Stimulated activated CD8-positive, alpha-beta memory T cell treated with anti-CD3 and anti-CD28 coated beads, Interleukin-4, amount 100 ng/mL, for 24 hours (primary cell): ENCODE measurements around the gene WDR5.

Source experiments
- DNase-seq: peaks from one replicate; pipeline ENCODE4 v3.0.0-alpha.2; 2020; ENCODE audit warnings: low read depth

Gene WDR5

GRCh38 chr9:134189145-134189469, 53.2 kb downstream of the WDR5 start:
- no peak for DNase-seq

GRCh38 chr9:134189470-134190231, 53.8 kb downstream of the WDR5 start:
- DNase-seq = no peak

- DNase-seq = no peak
Measured at GRCh38 chr9:134190232-134191121, 54.6 kb downstream of the WDR5 start.

- DNase-seq = no peak
Measured at GRCh38 chr9:134191455-134192209, 55.8 kb downstream of the WDR5 start.

- no peak for DNase-seq
Measured at GRCh38 chr9:134192311-134192950, 56.5 kb downstream of the WDR5 start.

- no peak for DNase-seq
Measured at GRCh38 chr9:134192951-134193731, 57.3 kb downstream of the WDR5 start.

- no peak for DNase-seq
Measured at GRCh38 chr9:134193912-134194535, 58.1 kb downstream of the WDR5 start.

- DNase-seq = no peak
Measured at GRCh38 chr9:134195558-134195957, 59.7 kb downstream of the WDR5 start.

GRCh38 chr9:134196911-134197310, 61.0 kb downstream of the WDR5 start:
- no peak for DNase-seq

GRCh38 chr9:134198791-134199190, 62.9 kb downstream of the WDR5 start:
- DNase-seq = no peak

GRCh38 chr9:134200730-134201129, 64.8 kb downstream of the WDR5 start:
- no peak for DNase-seq

- no peak for DNase-seq
Measured at GRCh38 chr9:134203224-134203623, 67.3 kb downstream of the WDR5 start.

GRCh38 chr9:134204041-134204440, 68.2 kb downstream of the WDR5 start:
- DNase-seq = no peak

- DNase-seq = no peak
Measured at GRCh38 chr9:134204991-134205578, 69.2 kb downstream of the WDR5 start.

GRCh38 chr9:134205672-134206310, 69.9 kb downstream of the WDR5 start:
- no peak for DNase-seq

GRCh38 chr9:134206311-134207300, 70.7 kb downstream of the WDR5 start:
- DNase-seq = no peak

GRCh38 chr9:134208310-134208841, 72.5 kb downstream of the WDR5 start:
- no peak for DNase-seq

- no peak for DNase-seq
Measured at GRCh38 chr9:134208981-134209725, 73.3 kb downstream of the WDR5 start.
